Astrocyte (in vitro differentiated cells and primary cell): ENCODE results near the gene PIK3R2. TPM values are rescaled to one million over a fixed set of nuclear protein-coding genes. Genes with fewer than 3 reads are reported as not detected.
A peak's percentile ranks its signal among the peaks of the same experiment; 100 is the strongest.

Source experiments
- DNase-seq: peaks from one replicate; pipeline ENCODE4 v3.0.0-alpha.2; 2010; ENCODE audit warnings: low read depth
- FAIRE-seq: peaks from 2 replicates; lab custom pipeline; 2011; peaks lifted over from hg19 to GRCh38; lab: Jason Lieb, UNC
- H2AFZ ChIP-seq: 2 replicates; pipeline ENCODE4 v1.6.0; 2012; ENCODE audit warnings: low read depth, low read length, inconsistent platforms
- H3K27ac ChIP-seq: 2 replicates; pipeline ENCODE4 v1.5.1; 2011; ENCODE audit warnings: low read depth, low read length, inconsistent platforms
- H3K27me3 ChIP-seq: 2 replicates; pipeline ENCODE4 v1.6.0; 2011; ENCODE audit warnings: low read length, inconsistent platforms; ENCODE audit not compliant: insufficient read depth
- H3K36me3 ChIP-seq: 2 replicates; pipeline ENCODE4 v1.5.1; 2011; ENCODE audit warnings: low read length, inconsistent platforms; ENCODE audit not compliant: insufficient read depth
- H3K4me1 ChIP-seq: 2 replicates; pipeline ENCODE4 v1.5.1; 2011; ENCODE audit warnings: low read length, inconsistent platforms; ENCODE audit not compliant: insufficient read depth
- H3K4me2 ChIP-seq: 2 replicates; pipeline ENCODE4 v1.6.0; 2012; ENCODE audit warnings: low read length, inconsistent platforms
- H3K4me3 ChIP-seq: 2 replicates; pipeline ENCODE4 v1.5.1; 2011; ENCODE audit warnings: low read depth, mild to moderate bottlenecking, low read length, inconsistent platforms; ENCODE audit not compliant: insufficient read depth
- H3K79me2 ChIP-seq: 2 replicates; pipeline ENCODE4 v1.6.0; 2012; ENCODE audit warnings: mild to moderate bottlenecking, low read length, inconsistent platforms; ENCODE audit not compliant: insufficient read depth
- H3K9ac ChIP-seq: 2 replicates; pipeline ENCODE4 v1.6.0; 2012; ENCODE audit warnings: mild to moderate bottlenecking, low read length, inconsistent platforms
- H3K9me3 ChIP-seq: 2 replicates; pipeline ENCODE4 v1.5.1; 2012; ENCODE audit warnings: low read depth, mild to moderate bottlenecking, low read length, inconsistent platforms; ENCODE audit not compliant: insufficient read depth
- H4K20me1 ChIP-seq: 2 replicates; pipeline ENCODE4 v1.6.0; 2012; ENCODE audit warnings: low read length, inconsistent platforms; ENCODE audit not compliant: insufficient read depth
- H3K27ac Mint-ChIP-seq: one replicate; pipeline ENCODE4 v1.8.0; 2021; ENCODE audit warnings: mild to moderate bottlenecking, mixed read lengths; ENCODE audit not compliant: unreplicated experiment
- H3K27me3 Mint-ChIP-seq: one replicate; pipeline ENCODE4 v1.8.0; 2021; ENCODE audit warnings: low read depth, mixed read lengths; ENCODE audit not compliant: unreplicated experiment
- H3K36me3 Mint-ChIP-seq: one replicate; pipeline ENCODE4 v1.8.0; 2021; ENCODE audit warnings: low read depth, mixed read lengths; ENCODE audit not compliant: unreplicated experiment
- H3K4me1 Mint-ChIP-seq: one replicate; pipeline ENCODE4 v1.8.0; 2021; ENCODE audit warnings: low read depth, mixed read lengths; ENCODE audit not compliant: unreplicated experiment
- H3K4me3 Mint-ChIP-seq: one replicate; pipeline ENCODE4 v1.8.0; 2021; ENCODE audit warnings: mild to moderate bottlenecking, moderate library complexity, mixed read lengths; ENCODE audit not compliant: unreplicated experiment
- H3K9me3 Mint-ChIP-seq: one replicate; pipeline ENCODE4 v1.8.0; 2021; ENCODE audit warnings: mild to moderate bottlenecking, mixed read lengths; ENCODE audit not compliant: unreplicated experiment
- EZH2 ChIP-seq: IDR thresholded peaks from 2 replicates; pipeline ENCODE4 v1.6.1; 2012; ENCODE audit warnings: mild to moderate bottlenecking, low read length, inconsistent platforms; ENCODE audit not compliant: insufficient read depth
- total RNA-seq: library from RNA; stranded (reverse); gene quantifications from 2 replicates; pipeline ENCODE4 v1.2.1, GENCODE V29; 2021
- TF ChIP-seq, protein P1 (sequence below): IDR thresholded peaks from 2 replicates; pipeline ENCODE4 v1.5.1; 2011; ENCODE audit warnings: low read depth, mild to moderate bottlenecking, inconsistent platforms, low read length, moderate library complexity; ENCODE audit not compliant: insufficient read depth

The PIK3R2 gene
- total RNA-seq, 1 donor from 2014 or later, result 58.4 TPM

DNA sequence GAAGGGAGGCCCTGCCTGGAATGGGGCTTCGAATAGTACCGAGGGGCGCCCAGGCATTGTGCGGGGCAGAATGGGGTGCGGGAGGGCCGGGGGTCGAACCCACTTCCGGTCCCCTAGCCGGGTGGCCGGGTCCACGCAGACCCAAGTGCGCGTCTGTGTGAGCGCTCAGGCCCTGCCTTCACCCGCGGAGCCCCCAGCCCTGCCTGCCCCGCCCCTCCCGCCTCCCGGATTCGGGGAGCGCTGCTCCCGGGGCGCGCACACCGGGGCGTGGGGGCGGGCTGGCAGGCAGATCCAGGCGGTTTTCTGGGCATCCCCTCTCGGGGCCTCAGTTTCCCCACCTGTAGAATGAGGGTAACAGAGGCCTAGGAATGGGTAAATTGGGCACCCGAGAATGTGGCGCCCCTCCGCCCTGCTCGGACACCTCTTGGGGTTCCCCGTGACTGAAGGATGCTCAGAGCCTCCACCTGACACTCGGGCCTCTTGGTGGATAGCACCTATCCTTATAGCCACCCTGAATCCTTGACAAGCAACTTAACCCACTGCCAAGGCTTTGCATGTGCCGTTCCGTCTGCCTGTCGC lies 682 bp downstream of the PIK3R2 start:
- Mint-ChIP-seq H3K27ac (peak overlapping the region; percentile 91), H3K4me1 (peaks cover 7% of the 10 kb centered on the region), H3K36me3 (peaks cover 5% of the 10 kb centered on the region), H3K27me3 (no peaks in the 10 kb centered on the region), H3K4me3 (peak overlapping the region; percentile 92), H3K9me3 (no peaks in the 10 kb centered on the region)
- Histone ChIP-seq H3K4me3 (peak overlapping the region; percentile 76), H3K9me3 (no peaks in the 10 kb centered on the region), H3K27ac (peak overlapping the region; percentile 78), H3K79me2 (peaks cover 29% of the 10 kb centered on the region), H2AFZ (peak overlapping the region; percentile 67), H3K9ac (peak overlapping the region; percentile 97), H3K4me1 (peaks cover 23% of the 10 kb centered on the region), H4K20me1 (peaks cover 28% of the 10 kb centered on the region), H3K4me2 (peak overlapping the region; percentile 94), H3K27me3 (no peaks in the 10 kb centered on the region), H3K36me3 (peaks cover 2% of the 10 kb centered on the region)
- DNase-seq (no peak), FAIRE-seq (no peak)
- TF ChIP-seq EZH2, result no peak
- TF ChIP-seq, protein P1, sequence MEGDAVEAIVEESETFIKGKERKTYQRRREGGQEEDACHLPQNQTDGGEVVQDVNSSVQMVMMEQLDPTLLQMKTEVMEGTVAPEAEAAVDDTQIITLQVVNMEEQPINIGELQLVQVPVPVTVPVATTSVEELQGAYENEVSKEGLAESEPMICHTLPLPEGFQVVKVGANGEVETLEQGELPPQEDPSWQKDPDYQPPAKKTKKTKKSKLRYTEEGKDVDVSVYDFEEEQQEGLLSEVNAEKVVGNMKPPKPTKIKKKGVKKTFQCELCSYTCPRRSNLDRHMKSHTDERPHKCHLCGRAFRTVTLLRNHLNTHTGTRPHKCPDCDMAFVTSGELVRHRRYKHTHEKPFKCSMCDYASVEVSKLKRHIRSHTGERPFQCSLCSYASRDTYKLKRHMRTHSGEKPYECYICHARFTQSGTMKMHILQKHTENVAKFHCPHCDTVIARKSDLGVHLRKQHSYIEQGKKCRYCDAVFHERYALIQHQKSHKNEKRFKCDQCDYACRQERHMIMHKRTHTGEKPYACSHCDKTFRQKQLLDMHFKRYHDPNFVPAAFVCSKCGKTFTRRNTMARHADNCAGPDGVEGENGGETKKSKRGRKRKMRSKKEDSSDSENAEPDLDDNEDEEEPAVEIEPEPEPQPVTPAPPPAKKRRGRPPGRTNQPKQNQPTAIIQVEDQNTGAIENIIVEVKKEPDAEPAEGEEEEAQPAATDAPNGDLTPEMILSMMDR, result no peak

DNA sequence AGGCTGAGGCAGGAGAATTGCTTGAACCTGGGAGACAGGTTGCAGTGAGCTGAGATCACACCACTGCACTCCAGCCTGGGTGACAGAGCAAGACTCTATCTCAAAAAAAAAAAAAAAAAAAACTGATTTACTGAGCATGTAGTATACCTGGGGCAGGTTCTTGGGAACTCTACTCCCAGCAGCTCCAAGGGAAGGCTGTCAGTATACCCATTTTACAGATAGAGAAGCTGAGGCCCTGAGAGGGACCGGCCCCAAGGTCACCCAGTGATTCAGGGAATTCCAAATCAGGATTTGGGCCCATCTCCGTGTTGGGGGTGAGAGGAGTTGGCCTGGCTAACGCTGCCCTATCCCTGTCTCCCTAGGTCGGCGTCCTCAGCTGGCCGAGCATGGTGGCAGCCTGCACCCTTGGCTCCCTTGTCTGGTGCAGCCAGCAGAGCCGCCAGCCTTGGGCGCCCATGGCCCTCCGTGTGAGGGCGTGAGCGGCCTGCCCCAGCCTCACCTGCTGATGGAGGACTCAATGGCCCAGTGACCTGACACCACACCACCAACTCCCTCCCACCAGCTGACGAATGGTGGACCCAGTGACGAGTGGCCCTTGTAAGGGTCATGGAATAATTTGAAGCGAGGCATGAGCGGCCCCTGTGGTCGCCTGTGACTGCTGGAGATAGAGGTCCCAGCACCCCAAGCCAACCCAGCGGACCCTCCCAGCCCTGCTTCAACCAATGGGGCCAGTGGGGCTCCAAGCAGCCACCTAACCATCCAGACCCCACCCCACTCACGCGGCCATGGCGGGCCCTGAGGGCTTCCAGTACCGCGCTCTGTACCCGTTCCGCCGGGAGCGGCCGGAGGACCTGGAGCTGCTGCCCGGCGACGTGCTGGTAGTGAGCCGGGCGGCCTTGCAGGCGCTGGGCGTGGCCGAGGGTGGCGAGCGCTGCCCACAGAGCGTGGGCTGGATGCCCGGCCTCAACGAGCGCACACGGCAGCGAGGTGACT lies 2.4 kb downstream of the PIK3R2 start:
- Mint-ChIP-seq H3K4me1 (peaks cover 7% of the 10 kb centered on the region), H3K27ac (no peak overlapping the region), H3K36me3 (peaks cover 4% of the 10 kb centered on the region), H3K4me3 (peak overlapping the region; percentile 57), H3K9me3 (peaks cover under 1% of the 10 kb centered on the region), H3K27me3 (no peaks in the 10 kb centered on the region)
- H4K20me1 ChIP-seq, result peaks cover 28% of the 10 kb centered on the region
- FAIRE-seq, result no peak
- H3K27ac ChIP-seq, result no peak overlapping the region
- H3K27me3 ChIP-seq, result no peaks in the 10 kb centered on the region
- peaks cover 29% of the 10 kb centered on the region for H3K79me2 ChIP-seq
- DNase-seq, result no peak
- H3K4me3 ChIP-seq, result no peak overlapping the region
- H3K9me3 ChIP-seq, result no peaks in the 10 kb centered on the region
- H3K4me2 ChIP-seq, result no peak overlapping the region
- H3K4me1 ChIP-seq, result peaks cover 23% of the 10 kb centered on the region
- H2AFZ ChIP-seq, result no peak overlapping the region
- H3K9ac ChIP-seq, result peak overlapping the region; percentile 36
- H3K36me3 ChIP-seq, result peaks cover 2% of the 10 kb centered on the region
- no peak for TF ChIP-seq EZH2
- TF ChIP-seq, protein P1, result no peak
